ENCODE data around the gene LTB4R2. TPM values are rescaled to one million over a fixed set of nuclear protein-coding genes. Genes with fewer than 3 reads are reported as not detected.

The LTB4R2 gene
- total RNA-seq, 1 experiment from 2014 or later, result 15.0 TPM

- Histone ChIP-seq H3K4me3 (no peak overlapping the region), H3K4me2 (no peak overlapping the region), H3K27ac (no peak overlapping the region), H3K36me3 (ENCODE audit: low read depth) (no peaks in the 10 kb centered on the region; the same call in 1 of the 2 replicates), H3K4me1 (replicated peaks; ENCODE audit: insufficient read depth) (no peaks in the 10 kb centered on the region), H4K20me1 (ENCODE audit: insufficient read depth) (no peaks in the 10 kb centered on the region), H3F3A (ENCODE audit: insufficient read depth, low read depth) (no peaks in the 10 kb centered on the region), H3K79me2 (ENCODE audit: low read depth) (no peaks in the 10 kb centered on the region), H2AFZ (no peak overlapping the region), H3K27me3 (ENCODE audit: insufficient read depth, low read depth) (no peaks in the 10 kb centered on the region), H3K9me2 (ENCODE audit: insufficient read depth) (no peaks in the 10 kb centered on the region), H3K9me3 (ENCODE audit: insufficient read depth, low read depth) (no peaks in the 10 kb centered on the region)
- no peak for DNase-seq
- no TSS peak for BruUV-seq (replicated peaks)
- CTCF ChIA-PET, result interaction anchor here (1.2 kb wide), 1 partner anchor 66 kb away, joined by 5 read pairs; the partner anchor contains the start of gene TINF2
- TF ChIP-seq, protein P1, sequence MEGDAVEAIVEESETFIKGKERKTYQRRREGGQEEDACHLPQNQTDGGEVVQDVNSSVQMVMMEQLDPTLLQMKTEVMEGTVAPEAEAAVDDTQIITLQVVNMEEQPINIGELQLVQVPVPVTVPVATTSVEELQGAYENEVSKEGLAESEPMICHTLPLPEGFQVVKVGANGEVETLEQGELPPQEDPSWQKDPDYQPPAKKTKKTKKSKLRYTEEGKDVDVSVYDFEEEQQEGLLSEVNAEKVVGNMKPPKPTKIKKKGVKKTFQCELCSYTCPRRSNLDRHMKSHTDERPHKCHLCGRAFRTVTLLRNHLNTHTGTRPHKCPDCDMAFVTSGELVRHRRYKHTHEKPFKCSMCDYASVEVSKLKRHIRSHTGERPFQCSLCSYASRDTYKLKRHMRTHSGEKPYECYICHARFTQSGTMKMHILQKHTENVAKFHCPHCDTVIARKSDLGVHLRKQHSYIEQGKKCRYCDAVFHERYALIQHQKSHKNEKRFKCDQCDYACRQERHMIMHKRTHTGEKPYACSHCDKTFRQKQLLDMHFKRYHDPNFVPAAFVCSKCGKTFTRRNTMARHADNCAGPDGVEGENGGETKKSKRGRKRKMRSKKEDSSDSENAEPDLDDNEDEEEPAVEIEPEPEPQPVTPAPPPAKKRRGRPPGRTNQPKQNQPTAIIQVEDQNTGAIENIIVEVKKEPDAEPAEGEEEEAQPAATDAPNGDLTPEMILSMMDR (conservative IDR thresholded peaks at IDR 0.05), result no peak; the same call in 1 of the 2 replicates
- no peak for TF ChIP-seq EZH2 (IDR thresholded peaks at IDR 0.05; ENCODE audit: low read depth)
- POLR2A ChIA-PET (ENCODE audit: unreplicated experiment), result interaction anchor here (0.6 to 0.7 kb wide), 2 partner anchors 58 to 134 kb away, joined by 6 to 25 read pairs; no protein-coding TSS in a partner anchor
- intact Hi-C loops (cut with micrococcal nuclease; ENCODE audit: unreplicated experiment), result no loop called here
Measured at GRCh38 chr14:24308342-24309124, 1.4 kb upstream of the LTB4R2 start.

DNA sequence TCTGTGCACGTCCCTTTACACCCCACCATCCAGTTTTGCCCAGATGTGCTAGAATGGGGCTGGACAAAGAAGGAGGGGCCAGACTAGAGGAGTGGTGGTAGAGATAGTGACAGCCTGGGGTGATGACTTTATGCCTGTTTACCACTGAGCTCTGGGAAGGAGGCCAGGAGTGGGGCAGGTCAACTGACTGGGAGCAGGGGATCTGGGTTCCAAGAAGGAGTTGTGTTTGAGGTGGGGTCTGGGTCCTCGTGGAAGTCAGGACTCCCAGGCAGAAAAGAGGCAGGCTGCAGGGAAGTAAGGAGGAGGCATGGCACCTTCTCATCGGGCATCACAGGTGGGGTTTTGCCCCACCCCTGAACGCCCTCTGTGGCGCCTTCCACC is 315 bp downstream of the LTB4R2 start:
- ChIA-PET POLR2A (ENCODE audit: unreplicated experiment) (no interaction called here), CTCF (no interaction called here)
- no peaks in the 10 kb centered on the region for H3F3A ChIP-seq (ENCODE audit: insufficient read depth, low read depth)
- no peaks in the 10 kb centered on the region for H4K20me1 ChIP-seq (ENCODE audit: insufficient read depth)
- TF ChIP-seq EZH2 (IDR thresholded peaks at IDR 0.05; ENCODE audit: low read depth), result no peak
- no peaks in the 10 kb centered on the region for H3K9me3 ChIP-seq (ENCODE audit: insufficient read depth, low read depth)
- DNase-seq, result no peak
- no peaks in the 10 kb centered on the region for H3K4me1 ChIP-seq (replicated peaks; ENCODE audit: insufficient read depth)
- no peak overlapping the region for H3K4me3 ChIP-seq
- H3K27me3 ChIP-seq (ENCODE audit: insufficient read depth, low read depth), result no peaks in the 10 kb centered on the region
- H3K79me2 ChIP-seq (ENCODE audit: low read depth), result no peaks in the 10 kb centered on the region
- intact Hi-C loops (cut with micrococcal nuclease; ENCODE audit: unreplicated experiment), result no loop called here
- no TSS peak for BruUV-seq (replicated peaks)
- H3K27ac ChIP-seq, result no peak overlapping the region
- H3K4me2 ChIP-seq, result no peak overlapping the region
- H2AFZ ChIP-seq, result no peak overlapping the region
- no peaks in the 10 kb centered on the region for H3K36me3 ChIP-seq (ENCODE audit: low read depth)
- H3K9me2 ChIP-seq (ENCODE audit: insufficient read depth), result no peaks in the 10 kb centered on the region

DNA sequence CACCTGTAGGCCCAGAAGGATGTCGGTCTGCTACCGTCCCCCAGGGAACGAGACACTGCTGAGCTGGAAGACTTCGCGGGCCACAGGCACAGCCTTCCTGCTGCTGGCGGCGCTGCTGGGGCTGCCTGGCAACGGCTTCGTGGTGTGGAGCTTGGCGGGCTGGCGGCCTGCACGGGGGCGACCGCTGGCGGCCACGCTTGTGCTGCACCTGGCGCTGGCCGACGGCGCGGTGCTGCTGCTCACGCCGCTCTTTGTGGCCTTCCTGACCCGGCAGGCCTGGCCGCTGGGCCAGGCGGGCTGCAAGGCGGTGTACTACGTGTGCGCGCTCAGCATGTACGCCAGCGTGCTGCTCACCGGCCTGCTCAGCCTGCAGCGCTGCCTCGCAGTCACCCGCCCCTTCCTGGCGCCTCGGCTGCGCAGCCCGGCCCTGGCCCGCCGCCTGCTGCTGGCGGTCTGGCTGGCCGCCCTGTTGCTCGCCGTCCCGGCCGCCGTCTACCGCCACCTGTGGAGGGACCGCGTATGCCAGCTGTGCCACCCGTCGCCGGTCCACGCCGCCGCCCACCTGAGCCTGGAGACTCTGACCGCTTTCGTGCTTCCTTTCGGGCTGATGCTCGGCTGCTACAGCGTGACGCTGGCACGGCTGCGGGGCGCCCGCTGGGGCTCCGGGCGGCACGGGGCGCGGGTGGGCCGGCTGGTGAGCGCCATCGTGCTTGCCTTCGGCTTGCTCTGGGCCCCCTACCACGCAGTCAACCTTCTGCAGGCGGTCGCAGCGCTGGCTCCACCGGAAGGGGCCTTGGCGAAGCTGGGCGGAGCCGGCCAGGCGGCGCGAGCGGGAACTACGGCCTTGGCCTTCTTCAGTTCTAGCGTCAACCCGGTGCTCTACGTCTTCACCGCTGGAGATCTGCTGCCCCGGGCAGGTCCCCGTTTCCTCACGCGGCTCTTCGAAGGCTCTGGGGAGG is 985 bp downstream of the LTB4R2 start, which contains the start of gene LTB4R:
Gene LTB4R (plus strand): TSS at position 857 of the 959 bp plus-strand sequence. CDS start 4,150 bp downstream, outside the sequence.
- Histone ChIP-seq H3K9me3 (ENCODE audit: insufficient read depth, low read depth) (no peaks in the 10 kb centered on the region), H3K27ac (no peak within 1 kb of the TSS), H3K4me2 (no peak within 1 kb of the TSS), H3F3A (ENCODE audit: insufficient read depth, low read depth) (no peaks in the 10 kb centered on the region), H3K36me3 (ENCODE audit: low read depth) (no peaks in the 10 kb centered on the region), H3K79me2 (ENCODE audit: low read depth) (no peaks in the 10 kb centered on the region), H3K4me1 (replicated peaks; ENCODE audit: insufficient read depth) (no peaks in the 10 kb centered on the region), H3K27me3 (ENCODE audit: insufficient read depth, low read depth) (no peaks in the 10 kb centered on the region), H4K20me1 (ENCODE audit: insufficient read depth) (no peaks in the 10 kb centered on the region), H3K9me2 (ENCODE audit: insufficient read depth) (no peaks in the 10 kb centered on the region), H2AFZ (no peak within 1 kb of the TSS), H3K4me3 (no peak within 1 kb of the TSS)
- ChIA-PET POLR2A (ENCODE audit: unreplicated experiment) (no interaction called here), CTCF (no interaction called here)
- TF ChIP-seq, protein P1 (conservative IDR thresholded peaks at IDR 0.05), result no peak
- no peak for TF ChIP-seq EZH2 (IDR thresholded peaks at IDR 0.05; ENCODE audit: low read depth)
- BruUV-seq (replicated peaks), result no TSS peak
- intact Hi-C loops (cut with micrococcal nuclease; ENCODE audit: unreplicated experiment), result no loop called here
- DNase-seq, result no peak

Data from PC-9 (cell line).